HepG2 (cell line): ENCODE data around the gene PCOLCE2. TPM values are rescaled to one million over a fixed set of nuclear protein-coding genes. Genes with fewer than 3 reads are reported as not detected.

Experiments used
- ATF6 ChIP-seq: sonication (generic); formaldehyde crosslinking; conservative IDR thresholded peaks from 2 replicates; pipeline ENCODE4 v1.4.0; 2020; ENCODE audit warnings: missing genetic modification reagents
- CHCHD3 ChIP-seq: sonication (generic); formaldehyde crosslinking; IDR thresholded peaks from 2 replicates; pipeline ENCODE4 v1.8.0; 2022; ENCODE audit warnings: mild to moderate bottlenecking, missing genetic modification reagents, moderate library complexity
- HMG20A ChIP-seq: IDR thresholded peaks from 2 replicates; pipeline ENCODE4 v1.6.1; 2016; ENCODE audit warnings: borderline replicate concordance
- IKZF5 ChIP-seq: IDR thresholded peaks from 2 replicates; pipeline ENCODE4 v1.6.1; 2018; ENCODE audit warnings: missing genetic modification reagents, mild to moderate bottlenecking, missing compliant biosample characterization
- KLF6 ChIP-seq: IDR thresholded peaks from 2 replicates; pipeline ENCODE4 v1.8.0; 2016; ENCODE audit warnings: missing biosample characterization, missing genetic modification reagents
- KLF9 ChIP-seq: IDR thresholded peaks from 2 replicates; pipeline ENCODE4 v1.6.1; 2016; ENCODE audit warnings: low read depth
- MXI1 ChIP-seq: IDR thresholded peaks from 3 replicates; pipeline ENCODE4 v1.6.1; 2012; ENCODE audit warnings: low read depth, low read length, inconsistent platforms, borderline replicate concordance
- NFE2L1 ChIP-seq: sonication (generic); formaldehyde crosslinking; IDR thresholded peaks from 2 replicates; pipeline ENCODE4 v1.4.0; 2020; ENCODE audit warnings: missing genetic modification reagents, mild to moderate bottlenecking, borderline replicate concordance
- NKX3-1 ChIP-seq: sonication (generic); formaldehyde crosslinking; IDR thresholded peaks from 2 replicates; pipeline ENCODE4 v1.5.0; 2020; ENCODE audit warnings: missing genetic modification reagents
- NPAS2 ChIP-seq: sonication (generic); formaldehyde crosslinking; IDR thresholded peaks from 2 replicates; pipeline ENCODE4 v1.8.0; 2022; ENCODE audit warnings: mild to moderate bottlenecking, missing genetic modification reagents, borderline replicate concordance
- PLRG1 ChIP-seq: fragments of 450-650 bp; conservative IDR thresholded peaks from 2 replicates; pipeline ENCODE4 v1.6.1; 2016
- PPARG ChIP-seq: conservative IDR thresholded peaks from 2 replicates; pipeline ENCODE4 v1.6.1; 2016; ENCODE audit warnings: missing biosample characterization, missing genetic modification reagents
- THAP11 ChIP-seq: IDR thresholded peaks from 2 replicates; pipeline ENCODE4 v1.6.1; 2016; ENCODE audit warnings: missing biosample characterization, missing genetic modification reagents
- TMF1 ChIP-seq: sonication (generic); formaldehyde crosslinking; IDR thresholded peaks from 2 replicates; pipeline ENCODE4 v1.8.1; 2022; ENCODE audit warnings: low read depth, missing genetic modification reagents
- ZNF121 ChIP-seq: sonication (generic); formaldehyde crosslinking; IDR thresholded peaks from 2 replicates; pipeline ENCODE4 v1.5.0; 2020; ENCODE audit warnings: mild to moderate bottlenecking, missing genetic modification reagents
- ZNF124 ChIP-seq: sonication (generic); formaldehyde crosslinking; IDR thresholded peaks from 2 replicates; pipeline ENCODE4 v1.4.0; 2020; ENCODE audit warnings: missing genetic modification reagents
- ZNF180 ChIP-seq: sonication (generic); formaldehyde crosslinking; IDR thresholded peaks from 2 replicates; pipeline ENCODE4 v1.4.0; 2020; ENCODE audit warnings: low read depth, missing genetic modification reagents, borderline replicate concordance
- ZNF484 ChIP-seq: sonication (generic); formaldehyde crosslinking; IDR thresholded peaks from 2 replicates; pipeline ENCODE4 v1.5.1; 2020; ENCODE audit warnings: mild to moderate bottlenecking, low read depth, missing genetic modification reagents, borderline replicate concordance
- ZNF761 ChIP-seq: sonication (generic); formaldehyde crosslinking; conservative IDR thresholded peaks from 2 replicates; pipeline ENCODE4 v1.4.0; 2020; ENCODE audit warnings: mild to moderate bottlenecking, missing genetic modification reagents
- polyA plus RNA-seq, 8 experiments: library from polyadenylated mRNA; depleted of rRNA in 3 of 8; stranded (reverse) in 7 of 8; unstranded in 1 of 8; fragments of >200 nt; fragmentation: Illumina TruSeq in 4 of 8; extraction: Trizol in 4 of 8; gene quantifications; 2 replicates each; pipeline versions ENCODE4 v1.2.1 to v1.2.3, GENCODE V29; 2011 to 2016; ENCODE audit warnings: low read depth in 4 of 8, missing spikeins in 1 of 8, mixed read lengths in 1 of 8; ENCODE audit not compliant: insufficient read depth in 1 of 8
- total RNA-seq, 5 experiments: library from RNA; depleted of rRNA; stranded (reverse); fragments of >200 nt; fragmentation: Illumina TruSeq; extraction: Trizol; gene quantifications; 2 replicates each; pipeline ENCODE4 v1.2.3, GENCODE V29; 2016; ENCODE audit warnings: low read depth in 1 of 5
- TF ChIP-seq, protein P1 (sequence below): sonication (generic); formaldehyde crosslinking; IDR thresholded peaks from 2 replicates; pipeline ENCODE4 v1.5.0; 2020; ENCODE audit warnings: missing genetic modification reagents
- TF ChIP-seq, protein P2 (sequence below): fragments of 450-650 bp; IDR thresholded peaks from 2 replicates; pipeline ENCODE4 v1.6.1; 2017; ENCODE audit warnings: mild to moderate bottlenecking
- TF ChIP-seq, protein P3 (sequence below): sonication (generic); formaldehyde crosslinking; IDR thresholded peaks from 2 replicates; pipeline ENCODE4 v1.8.0; 2022; ENCODE audit warnings: missing genetic modification reagents, mild to moderate bottlenecking, moderate library complexity, borderline replicate concordance

PCOLCE2 gene
- total and polyA plus RNA-seq, 2 of the 13 experiments (the other 11 are each of a cell fraction or from before 2014, with no cell fraction given): 0.71 to 2.0 TPM

DNA sequence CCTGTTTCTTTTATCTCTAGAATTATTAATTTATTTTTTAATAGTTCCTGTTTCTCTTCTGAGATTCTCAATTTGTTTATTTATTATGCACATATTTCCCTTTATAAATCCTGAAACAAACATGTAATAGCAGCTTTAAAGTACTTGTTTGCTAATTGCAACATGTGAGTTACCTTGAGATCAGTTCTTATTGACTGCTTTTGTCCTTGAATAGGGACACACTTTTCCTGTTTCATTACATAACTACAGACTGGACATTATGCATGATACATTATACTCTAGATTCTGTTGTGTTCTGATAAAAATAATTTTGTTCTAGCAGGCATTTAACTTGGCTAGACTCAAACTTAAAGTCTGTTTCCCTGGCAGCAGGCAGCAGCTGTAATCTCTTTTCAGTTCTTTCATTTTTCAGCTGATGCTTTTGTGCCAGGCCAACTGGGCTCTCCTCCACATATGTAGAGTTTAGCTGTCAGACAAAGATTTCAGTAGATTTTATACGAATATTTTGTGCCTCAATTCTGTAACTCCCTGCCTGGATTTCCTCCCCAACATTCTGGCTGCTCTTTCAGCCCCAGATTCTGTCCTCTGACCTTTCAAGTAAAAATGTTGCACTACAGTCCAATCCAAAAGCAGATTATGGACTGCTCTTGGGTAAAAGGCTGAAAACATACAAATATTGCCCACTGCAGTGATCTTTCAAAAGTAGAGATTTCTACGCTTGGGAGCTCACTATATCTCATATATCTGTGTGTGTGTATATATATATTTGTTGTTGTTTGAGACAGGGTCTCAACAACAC is 41.9 kb downstream of the PCOLCE2 start (continued):
- no peak for TF ChIP-seq NPAS2 (CRISPR knock-in tag)
- peak; percentile 97 for TF ChIP-seq HMG20A (CRISPR knock-in tag)
- no peak for TF ChIP-seq TMF1 (CRISPR knock-in tag)
- TF ChIP-seq THAP11: peak; percentile 71
- no peak for TF ChIP-seq MXI1
- TF ChIP-seq, protein P1, sequence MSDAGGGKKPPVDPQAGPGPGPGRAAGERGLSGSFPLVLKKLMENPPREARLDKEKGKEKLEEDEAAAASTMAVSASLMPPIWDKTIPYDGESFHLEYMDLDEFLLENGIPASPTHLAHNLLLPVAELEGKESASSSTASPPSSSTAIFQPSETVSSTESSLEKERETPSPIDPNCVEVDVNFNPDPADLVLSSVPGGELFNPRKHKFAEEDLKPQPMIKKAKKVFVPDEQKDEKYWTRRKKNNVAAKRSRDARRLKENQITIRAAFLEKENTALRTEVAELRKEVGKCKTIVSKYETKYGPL (CRISPR knock-in tag): peak; percentile 90
- no peak for TF ChIP-seq NFE2L1
- no peak for TF ChIP-seq PLRG1
- no peak for TF ChIP-seq ZNF124 (CRISPR knock-in tag)
- no peak for TF ChIP-seq IKZF5 (CRISPR knock-in tag)
- TF ChIP-seq ZNF761 (CRISPR knock-in tag): no peak
- TF ChIP-seq ZNF180 (CRISPR knock-in tag): no peak
- no peak for TF ChIP-seq CHCHD3 (CRISPR knock-in tag)
- no peak for TF ChIP-seq NKX3-1 (CRISPR knock-in tag)
- peak; percentile 95 for TF ChIP-seq ZNF121
- peak; percentile 45; the same call in 1 of the 2 replicates for TF ChIP-seq PPARG (CRISPR knock-in tag)
- 0 out of 2 replicates have a peak, but pooled peaks have one; percentile 35 for TF ChIP-seq ATF6 (CRISPR knock-in tag)
- TF ChIP-seq ZNF484: no peak
- 0 out of 2 replicates have a peak, but pooled peaks have one; percentile 66 for TF ChIP-seq KLF6 (CRISPR knock-in tag)
- TF ChIP-seq KLF9: 0 out of 2 replicates have a peak, but pooled peaks have one; percentile 67
- TF ChIP-seq, protein P2, sequence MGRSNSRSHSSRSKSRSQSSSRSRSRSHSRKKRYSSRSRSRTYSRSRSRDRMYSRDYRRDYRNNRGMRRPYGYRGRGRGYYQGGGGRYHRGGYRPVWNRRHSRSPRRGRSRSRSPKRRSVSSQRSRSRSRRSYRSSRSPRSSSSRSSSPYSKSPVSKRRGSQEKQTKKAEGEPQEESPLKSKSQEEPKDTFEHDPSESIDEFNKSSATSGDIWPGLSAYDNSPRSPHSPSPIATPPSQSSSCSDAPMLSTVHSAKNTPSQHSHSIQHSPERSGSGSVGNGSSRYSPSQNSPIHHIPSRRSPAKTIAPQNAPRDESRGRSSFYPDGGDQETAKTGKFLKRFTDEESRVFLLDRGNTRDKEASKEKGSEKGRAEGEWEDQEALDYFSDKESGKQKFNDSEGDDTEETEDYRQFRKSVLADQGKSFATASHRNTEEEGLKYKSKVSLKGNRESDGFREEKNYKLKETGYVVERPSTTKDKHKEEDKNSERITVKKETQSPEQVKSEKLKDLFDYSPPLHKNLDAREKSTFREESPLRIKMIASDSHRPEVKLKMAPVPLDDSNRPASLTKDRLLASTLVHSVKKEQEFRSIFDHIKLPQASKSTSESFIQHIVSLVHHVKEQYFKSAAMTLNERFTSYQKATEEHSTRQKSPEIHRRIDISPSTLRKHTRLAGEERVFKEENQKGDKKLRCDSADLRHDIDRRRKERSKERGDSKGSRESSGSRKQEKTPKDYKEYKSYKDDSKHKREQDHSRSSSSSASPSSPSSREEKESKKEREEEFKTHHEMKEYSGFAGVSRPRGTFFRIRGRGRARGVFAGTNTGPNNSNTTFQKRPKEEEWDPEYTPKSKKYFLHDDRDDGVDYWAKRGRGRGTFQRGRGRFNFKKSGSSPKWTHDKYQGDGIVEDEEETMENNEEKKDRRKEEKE: no peak
- TF ChIP-seq, protein P3, sequence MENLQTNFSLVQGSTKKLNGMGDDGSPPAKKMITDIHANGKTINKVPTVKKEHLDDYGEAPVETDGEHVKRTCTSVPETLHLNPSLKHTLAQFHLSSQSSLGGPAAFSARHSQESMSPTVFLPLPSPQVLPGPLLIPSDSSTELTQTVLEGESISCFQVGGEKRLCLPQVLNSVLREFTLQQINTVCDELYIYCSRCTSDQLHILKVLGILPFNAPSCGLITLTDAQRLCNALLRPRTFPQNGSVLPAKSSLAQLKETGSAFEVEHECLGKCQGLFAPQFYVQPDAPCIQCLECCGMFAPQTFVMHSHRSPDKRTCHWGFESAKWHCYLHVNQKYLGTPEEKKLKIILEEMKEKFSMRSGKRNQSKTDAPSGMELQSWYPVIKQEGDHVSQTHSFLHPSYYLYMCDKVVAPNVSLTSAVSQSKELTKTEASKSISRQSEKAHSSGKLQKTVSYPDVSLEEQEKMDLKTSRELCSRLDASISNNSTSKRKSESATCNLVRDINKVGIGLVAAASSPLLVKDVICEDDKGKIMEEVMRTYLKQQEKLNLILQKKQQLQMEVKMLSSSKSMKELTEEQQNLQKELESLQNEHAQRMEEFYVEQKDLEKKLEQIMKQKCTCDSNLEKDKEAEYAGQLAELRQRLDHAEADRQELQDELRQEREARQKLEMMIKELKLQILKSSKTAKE (CRISPR knock-in tag): peak; percentile 41; the same call in 1 of the 2 replicates
